Skeletal muscle satellite cell (primary cell): ENCODE data around the gene TGFB1I1.
"Not testable (repeated sequence)": the region's sequence is repeated elsewhere in the genome, so short reads cannot be mapped to it uniquely, and the experiment has no call there.

Source experiments
- H3K27me3 ChIP-seq: 2 replicates; pipeline ENCODE4 v1.7.0; 2013; ENCODE audit warnings: low read length; ENCODE audit not compliant: control insufficient read depth, insufficient read depth
- H3K36me3 ChIP-seq: 2 replicates; pipeline ENCODE4 v1.7.0; 2013; ENCODE audit warnings: mild to moderate bottlenecking, control low read depth, low read length; ENCODE audit not compliant: insufficient read depth
- H3K4me1 ChIP-seq: 2 replicates; pipeline ENCODE4 v1.7.0; 2013; ENCODE audit warnings: low read length; ENCODE audit not compliant: control insufficient read depth, insufficient read depth
- H3K4me2 ChIP-seq: 2 replicates; pipeline ENCODE4 v1.7.0; 2013; ENCODE audit warnings: mild to moderate bottlenecking, low read length
- H3K4me3 ChIP-seq: 2 replicates; pipeline ENCODE4 v1.7.0; 2013; ENCODE audit warnings: low read length
- H3K9ac ChIP-seq: 2 replicates; pipeline ENCODE4 v1.7.0; 2013; ENCODE audit warnings: mild to moderate bottlenecking, low read depth, low read length, moderate library complexity
- H3K9me3 ChIP-seq: replicated peaks from 2 replicates; pipeline ENCODE4 v1.7.0; 2013; ENCODE audit warnings: mild to moderate bottlenecking, control low read depth, low read length

TGFB1I1 gene

DNA sequence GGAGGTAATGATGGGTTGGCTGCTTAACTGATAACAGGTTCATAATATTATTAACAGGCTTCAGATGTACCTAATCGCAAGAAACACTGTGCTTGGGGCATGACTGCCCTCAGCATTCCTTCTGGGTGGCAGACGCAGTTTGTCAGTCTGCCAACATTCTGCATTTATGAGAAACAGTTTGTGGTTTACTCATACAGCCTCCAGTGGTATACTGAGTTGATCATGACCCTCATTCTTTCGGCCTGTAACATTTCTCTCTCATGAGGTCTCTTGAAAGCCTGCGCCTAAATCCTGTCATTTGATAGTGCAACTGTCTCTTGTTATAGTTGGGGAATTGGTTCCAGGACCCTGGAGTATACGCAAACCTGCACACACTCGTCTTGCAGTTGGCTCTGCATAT lies 41.2 kb downstream of the TGFB1I1 start:
- H3K27me3 ChIP-seq, result peaks cover 12% of the 10 kb centered on the region
- peaks cover 13% of the 10 kb centered on the region for H3K4me1 ChIP-seq
- H3K9ac ChIP-seq, result no peak overlapping the region
- no peaks in the 10 kb centered on the region for H3K9me3 ChIP-seq
- H3K36me3 ChIP-seq, result no peaks in the 10 kb centered on the region
- H3K4me2 ChIP-seq, result peak overlapping the region; percentile 34
- no peak overlapping the region for H3K4me3 ChIP-seq

GRCh38 chr16:31513884-31514283 lies 41.9 kb downstream of the TGFB1I1 start:
- Histone ChIP-seq H3K4me3 (no peak overlapping the region), H3K27me3 (peaks cover 13% of the 10 kb centered on the region), H3K4me2 (no peak overlapping the region), H3K4me1 (peaks cover 11% of the 10 kb centered on the region), H3K36me3 (no peaks in the 10 kb centered on the region), H3K9me3 (no peaks in the 10 kb centered on the region), H3K9ac (no peak overlapping the region)

GRCh38 chr16:31517800-31518402 lies 45.9 kb downstream of the TGFB1I1 start:
- Histone ChIP-seq H3K9me3 (no peaks in the 10 kb centered on the region), H3K4me2 (no peak overlapping the region), H3K9ac (no peak overlapping the region), H3K4me3 (no peak overlapping the region), H3K36me3 (no peaks in the 10 kb centered on the region), H3K27me3 (peaks cover 19% of the 10 kb centered on the region), H3K4me1 (peaks cover 1% of the 10 kb centered on the region)

DNA sequence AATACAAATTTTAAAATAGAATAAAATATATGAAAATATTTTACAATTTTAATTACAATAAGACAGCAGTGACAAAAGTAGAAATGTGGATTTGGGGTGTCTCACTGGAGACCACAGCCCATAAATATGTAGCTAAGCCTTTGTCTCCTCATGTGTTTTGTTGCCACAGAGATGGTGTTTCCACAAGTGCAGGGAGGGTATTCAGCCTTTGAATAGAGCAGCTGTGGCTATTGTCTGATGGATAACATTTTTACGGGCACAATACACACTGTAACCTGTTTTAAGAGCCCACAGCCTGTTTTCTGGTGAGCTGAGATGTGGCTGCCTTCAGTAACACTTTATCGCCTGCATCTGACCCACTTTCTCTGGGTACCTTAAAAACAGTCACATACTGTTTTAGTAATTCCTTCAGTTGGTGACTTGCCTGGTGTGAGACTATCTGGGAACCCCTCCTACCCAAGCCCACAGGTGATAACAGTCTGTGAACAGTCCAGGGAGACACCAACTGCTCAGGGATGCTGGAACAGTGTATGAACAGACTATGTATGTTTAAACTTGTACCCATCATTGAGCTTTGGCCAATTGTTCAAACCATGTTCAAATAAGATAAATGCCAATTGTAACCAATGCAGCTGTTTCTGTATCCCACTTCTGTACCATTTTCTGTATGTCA lies 47.9 kb downstream of the TGFB1I1 start:
- Histone ChIP-seq H3K4me1 (no peaks in the 10 kb centered on the region), H3K9me3 (no peaks in the 10 kb centered on the region), H3K4me2 (no peak overlapping the region), H3K36me3 (no peaks in the 10 kb centered on the region), H3K9ac (no peak overlapping the region), H3K4me3 (no peak overlapping the region), H3K27me3 (peaks cover 19% of the 10 kb centered on the region)

DNA sequence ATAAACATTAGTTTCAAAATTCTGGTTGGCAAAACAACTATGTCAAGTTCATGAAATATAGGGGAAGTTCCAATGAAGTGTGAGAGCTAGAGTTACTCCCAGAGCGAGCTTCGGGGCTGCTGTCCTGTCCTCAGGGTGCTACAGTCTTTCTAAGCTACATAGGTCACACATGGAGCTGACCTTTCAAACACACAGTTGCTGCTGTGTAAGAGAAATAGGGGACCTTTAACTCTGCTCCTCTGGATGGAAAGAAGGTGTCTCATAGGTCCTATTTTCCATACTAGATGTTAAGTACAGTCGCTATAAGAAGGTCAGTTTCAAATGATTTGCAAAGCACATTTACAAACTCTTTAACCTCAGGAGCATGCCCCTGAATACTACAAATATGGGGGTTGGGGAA lies 49.4 kb downstream of the TGFB1I1 start:
- Histone ChIP-seq H3K27me3 (peaks cover 13% of the 10 kb centered on the region), H3K9me3 (no peaks in the 10 kb centered on the region), H3K9ac (no peak overlapping the region), H3K4me1 (no peaks in the 10 kb centered on the region), H3K36me3 (no peaks in the 10 kb centered on the region), H3K4me2 (no peak overlapping the region), H3K4me3 (no peak overlapping the region)

DNA sequence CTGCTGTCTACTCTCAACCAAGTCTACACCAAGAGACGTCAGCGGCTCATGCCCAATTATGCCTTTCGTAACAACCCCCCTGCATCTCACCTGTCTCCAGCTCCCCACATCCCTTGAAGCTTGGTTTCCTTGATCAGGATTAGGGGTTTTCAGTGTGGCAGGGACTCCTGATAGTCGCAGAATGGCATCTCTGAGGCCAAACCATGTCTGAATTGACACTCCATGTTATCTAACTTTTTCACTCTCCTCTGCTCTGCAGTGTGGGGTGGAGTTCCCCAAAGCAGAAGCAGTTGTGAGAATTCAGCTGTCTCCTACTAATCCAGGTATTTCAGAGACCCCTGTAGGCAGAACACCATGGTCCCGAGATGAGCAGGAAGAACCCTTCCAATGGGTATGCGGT lies 50.1 kb downstream of the TGFB1I1 start:
- H3K9me3 ChIP-seq, result no peaks in the 10 kb centered on the region
- no peak overlapping the region for H3K4me2 ChIP-seq
- H3K9ac ChIP-seq, result no peak overlapping the region
- H3K4me1 ChIP-seq, result no peaks in the 10 kb centered on the region
- peaks cover 12% of the 10 kb centered on the region for H3K27me3 ChIP-seq
- H3K4me3 ChIP-seq, result no peak overlapping the region
- H3K36me3 ChIP-seq, result no peaks in the 10 kb centered on the region

- peaks cover 20% of the 10 kb centered on the region for H3K27me3 ChIP-seq
- not testable (repeated sequence) for H3K9me3 ChIP-seq, H3K4me1 ChIP-seq, H3K9ac ChIP-seq, H3K36me3 ChIP-seq, H3K4me3 ChIP-seq, H3K4me2 ChIP-seq
These were observed 51.8 kb downstream of the TGFB1I1 start for GRCh38 chr16:31523768-31524167.

- H3K36me3 ChIP-seq, result no peaks in the 10 kb centered on the region
- no peak overlapping the region for H3K9ac ChIP-seq
- peaks cover 31% of the 10 kb centered on the region for H3K27me3 ChIP-seq
- no peaks in the 10 kb centered on the region for H3K9me3 ChIP-seq
- no peak overlapping the region for H3K4me2 ChIP-seq
- H3K4me3 ChIP-seq, result no peak overlapping the region
- no peaks in the 10 kb centered on the region for H3K4me1 ChIP-seq
These were observed 53.2 kb downstream of the TGFB1I1 start for GRCh38 chr16:31525113-31525512.
